Activated CD4-positive, alpha-beta T cell treated with anti-CD3 and anti-CD28 coated beads for 4 hours (primary cell): ENCODE data around the gene RPE65.
"Not testable (repeated sequence)": the region's sequence is repeated elsewhere in the genome, so short reads cannot be mapped to it uniquely, and the experiment has no call there.

Source experiments
- DNase-seq, 2 donors: peaks; one replicate each; pipeline ENCODE4 v3.0.0-alpha.2; 2020

Gene RPE65

DNA sequence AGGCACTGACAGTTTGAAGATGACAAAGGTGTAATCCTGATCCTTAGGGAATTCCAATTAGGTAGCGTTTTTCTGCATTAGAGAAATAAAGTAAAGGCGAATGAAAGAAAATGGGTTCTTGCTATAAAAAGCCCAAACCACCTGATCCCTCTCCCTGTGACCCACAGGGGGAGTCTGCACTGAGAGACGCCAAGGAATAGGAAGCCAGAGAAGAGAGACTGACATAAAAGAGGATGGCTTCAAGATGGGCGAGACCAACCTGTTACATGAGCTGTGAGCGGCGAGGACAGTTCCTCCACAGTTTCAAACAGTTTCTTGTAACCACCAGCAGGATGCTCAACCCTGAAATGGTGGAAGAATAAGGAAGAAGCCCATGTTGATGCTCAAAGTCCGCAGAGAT lies 1.4 kb downstream of the RPE65 start:
- no peak for DNase-seq

DNA sequence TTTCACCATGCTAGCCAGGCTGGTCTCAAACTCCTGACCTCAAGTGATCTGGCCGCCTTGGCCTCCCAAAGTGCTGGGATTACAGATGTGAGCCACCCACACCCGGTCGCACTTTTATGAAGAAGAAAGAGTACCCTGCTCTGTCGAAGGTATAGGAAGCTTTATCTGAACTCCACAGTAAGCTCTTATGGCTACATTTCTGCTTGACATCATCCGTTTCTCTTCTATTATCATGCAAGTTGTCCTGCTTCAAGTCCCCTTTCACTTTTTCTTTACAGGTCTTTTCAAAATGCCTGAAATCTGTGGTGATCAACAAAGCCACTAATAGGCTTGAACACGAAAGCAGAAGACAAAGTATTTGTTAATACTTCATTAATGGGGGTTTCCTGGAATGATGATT lies 4.0 kb downstream of the RPE65 start:
- DNase-seq, result no peak

DNA sequence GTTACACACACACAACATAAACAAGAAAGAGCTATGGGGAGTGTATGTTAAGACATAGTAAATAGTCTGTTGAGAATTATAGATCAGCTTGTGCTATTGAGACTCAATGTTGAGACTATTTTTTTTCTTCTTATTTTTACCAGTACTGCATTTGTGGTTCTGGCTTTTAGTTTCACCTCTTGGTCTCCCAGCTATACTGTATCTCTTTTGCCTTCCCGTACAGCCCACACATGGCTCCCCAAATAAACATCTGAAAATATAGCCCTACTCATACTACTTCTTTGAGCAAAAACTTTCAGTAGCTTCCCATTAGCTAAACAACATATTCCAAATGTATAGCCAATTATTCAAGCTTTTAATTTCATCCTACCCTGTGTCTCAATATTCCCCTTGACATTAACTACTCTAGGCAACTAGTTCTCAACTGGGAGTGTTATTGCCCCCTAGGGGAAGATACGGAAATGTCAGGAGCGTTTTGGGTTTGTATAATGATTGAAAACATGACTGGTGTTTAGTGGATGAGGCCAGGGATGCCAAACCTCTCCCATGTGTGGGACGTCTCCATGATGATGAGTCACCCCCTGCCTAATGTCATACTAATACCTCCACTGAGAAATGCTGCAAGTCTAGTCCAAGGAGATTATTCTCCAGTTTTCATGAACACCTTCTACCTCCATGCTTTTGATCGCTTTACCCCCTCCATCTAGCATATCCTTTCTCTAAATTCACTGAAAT lies 6.8 kb downstream of the RPE65 start:
- no peak for DNase-seq

GRCh38 chr1:68442006-68442405 lies 7.7 kb downstream of the RPE65 start:
- DNase-seq, result no peak

DNA sequence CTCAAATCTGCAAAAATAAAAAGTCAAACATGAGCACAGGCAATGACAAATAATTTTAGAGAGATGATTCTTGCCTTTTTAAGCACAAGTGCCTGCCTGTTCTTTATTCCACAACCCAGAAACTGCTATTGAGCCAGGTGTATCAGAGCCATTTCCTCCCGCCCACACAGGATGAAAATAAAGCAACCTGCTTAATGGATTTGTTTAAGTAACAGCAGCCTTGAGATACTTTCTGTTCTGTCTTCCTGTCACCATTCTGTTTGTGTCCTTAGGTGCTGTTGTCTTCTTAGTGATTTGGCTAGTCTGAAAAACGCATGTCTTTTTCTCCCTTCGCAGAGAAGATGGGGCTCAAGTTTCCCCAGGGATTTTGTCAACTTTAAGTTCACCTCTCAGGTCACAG lies 11.4 kb downstream of the RPE65 start:
- no peak for DNase-seq

DNA sequence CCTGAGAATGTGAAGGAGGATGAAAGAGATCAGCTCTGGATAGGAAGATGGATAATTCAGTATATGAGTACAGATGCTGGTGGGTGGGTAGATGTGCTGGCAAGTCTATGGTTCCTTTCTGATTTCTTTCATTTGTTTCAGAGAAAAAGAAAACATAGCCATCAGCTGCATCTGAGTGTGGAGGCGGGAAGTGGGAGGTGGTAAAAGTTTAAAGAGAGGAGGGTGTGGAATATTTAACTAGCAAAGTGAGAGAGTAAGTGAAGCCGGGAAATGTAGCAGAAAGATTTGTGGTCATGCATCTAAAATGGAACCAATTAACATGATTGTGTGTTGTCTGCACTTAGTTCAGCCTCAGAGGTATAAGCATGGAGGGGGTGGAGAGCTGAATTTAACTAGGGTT lies 16.4 kb downstream of the RPE65 start:
- DNase-seq, result no peak

DNA sequence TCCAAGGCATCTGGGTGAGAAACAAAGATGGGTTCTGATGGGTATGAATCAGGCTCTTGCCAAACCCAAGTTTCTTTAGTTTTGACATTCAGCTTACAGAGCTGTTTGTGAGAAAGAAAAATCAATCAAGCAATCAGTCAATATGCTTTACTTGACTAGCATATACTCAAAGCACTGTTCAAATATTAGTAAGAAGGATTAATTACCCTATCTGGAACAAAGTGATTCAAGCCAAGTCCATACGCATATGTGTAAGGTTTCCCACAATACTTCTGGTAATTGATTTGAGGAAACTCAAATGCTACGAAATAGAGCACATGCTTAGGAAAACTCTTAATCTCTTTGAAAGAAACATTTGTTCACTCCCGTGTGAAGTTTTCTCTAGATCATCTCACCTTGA lies 18.7 kb downstream of the RPE65 start:
- DNase-seq, result no peak

GRCh38 chr1:68429233-68429808 lies 20.4 kb downstream of the RPE65 start:
- DNase-seq, result no peak

GRCh38 chr1:68426594-68426993 lies 23.2 kb downstream of the RPE65 start:
- DNase-seq, result no peak

- no peak for DNase-seq
Observed at GRCh38 chr1:68421350-68421749, 28.4 kb downstream of the RPE65 start.

DNA sequence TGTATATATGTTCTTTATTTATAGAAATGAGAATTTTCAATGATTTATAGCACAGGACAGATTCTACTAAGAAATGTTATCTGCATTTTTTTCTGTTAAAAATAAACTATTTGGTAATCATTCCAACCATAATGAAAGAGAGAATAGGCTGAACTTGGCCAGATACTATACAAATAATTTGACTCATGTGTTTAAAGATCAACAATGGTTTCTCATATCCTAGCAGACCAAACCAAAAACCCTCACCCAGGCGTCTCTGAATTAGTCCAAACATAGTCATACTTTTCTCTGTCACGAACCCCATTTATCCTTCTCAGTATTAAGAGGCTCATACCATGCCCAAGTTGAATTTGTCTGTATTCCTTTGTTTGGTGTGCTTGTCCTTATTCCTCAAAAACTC lies 40.3 kb downstream of the RPE65 start:
- no peak for DNase-seq

DNA sequence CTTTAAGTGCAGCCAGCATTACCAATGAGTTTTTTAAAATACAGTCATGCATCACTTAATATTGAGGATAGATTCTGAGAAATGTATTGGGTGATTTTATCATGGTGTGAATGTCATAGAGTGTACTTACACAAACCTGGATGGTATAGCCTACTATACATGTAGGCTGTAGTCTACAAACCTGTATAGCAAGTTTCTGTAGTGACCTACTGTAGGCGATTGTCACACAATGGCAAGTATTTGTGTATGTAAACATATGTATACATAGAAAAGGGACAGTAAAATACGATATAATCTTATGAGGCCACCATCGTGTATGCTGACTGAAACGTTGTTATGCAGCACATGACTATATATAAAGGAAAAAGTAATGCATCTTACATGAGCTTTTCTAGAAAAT lies 48.2 kb downstream of the RPE65 start:
- no peak for DNase-seq

DNA sequence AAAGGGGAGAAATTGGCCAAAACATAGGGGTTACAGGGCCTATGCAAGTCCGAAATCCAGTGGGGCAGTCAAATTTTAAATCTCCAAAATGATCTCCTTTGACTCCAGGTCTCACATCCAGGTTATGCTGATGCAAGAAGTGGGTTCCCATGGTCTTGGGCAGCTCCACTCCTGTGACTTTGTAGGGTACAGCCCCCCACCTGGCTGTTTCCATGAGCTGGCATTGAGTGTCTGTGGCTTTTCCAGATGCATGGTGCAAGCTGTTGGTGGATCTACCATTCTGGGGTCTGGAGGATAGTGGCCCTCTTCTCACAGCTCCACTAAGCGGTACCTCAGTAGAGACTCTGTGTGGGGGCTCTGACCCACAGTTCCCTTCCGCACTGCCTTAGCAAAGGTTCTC lies 54.2 kb downstream of the RPE65 start:
- not testable (repeated sequence) for DNase-seq

DNA sequence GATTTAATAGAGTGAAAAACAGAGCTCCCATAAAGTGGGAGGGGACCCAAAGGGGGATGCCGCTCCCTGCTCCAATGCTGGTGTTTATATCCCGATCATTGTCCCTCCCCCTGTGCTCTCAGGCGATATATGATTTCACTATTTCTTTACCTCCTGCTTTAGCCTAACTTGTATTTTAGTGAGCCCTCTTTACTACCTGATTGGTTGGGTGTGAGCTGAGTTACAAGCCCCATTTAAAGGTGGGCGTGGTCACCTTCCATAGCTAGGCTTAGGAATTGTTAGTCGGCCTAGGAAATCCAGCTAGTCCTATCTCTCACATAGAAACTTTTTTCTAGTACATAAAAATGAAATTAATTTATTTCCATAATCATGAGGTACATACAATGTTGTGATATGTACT lies 57.3 kb downstream of the RPE65 start:
- not testable (repeated sequence) for DNase-seq

DNA sequence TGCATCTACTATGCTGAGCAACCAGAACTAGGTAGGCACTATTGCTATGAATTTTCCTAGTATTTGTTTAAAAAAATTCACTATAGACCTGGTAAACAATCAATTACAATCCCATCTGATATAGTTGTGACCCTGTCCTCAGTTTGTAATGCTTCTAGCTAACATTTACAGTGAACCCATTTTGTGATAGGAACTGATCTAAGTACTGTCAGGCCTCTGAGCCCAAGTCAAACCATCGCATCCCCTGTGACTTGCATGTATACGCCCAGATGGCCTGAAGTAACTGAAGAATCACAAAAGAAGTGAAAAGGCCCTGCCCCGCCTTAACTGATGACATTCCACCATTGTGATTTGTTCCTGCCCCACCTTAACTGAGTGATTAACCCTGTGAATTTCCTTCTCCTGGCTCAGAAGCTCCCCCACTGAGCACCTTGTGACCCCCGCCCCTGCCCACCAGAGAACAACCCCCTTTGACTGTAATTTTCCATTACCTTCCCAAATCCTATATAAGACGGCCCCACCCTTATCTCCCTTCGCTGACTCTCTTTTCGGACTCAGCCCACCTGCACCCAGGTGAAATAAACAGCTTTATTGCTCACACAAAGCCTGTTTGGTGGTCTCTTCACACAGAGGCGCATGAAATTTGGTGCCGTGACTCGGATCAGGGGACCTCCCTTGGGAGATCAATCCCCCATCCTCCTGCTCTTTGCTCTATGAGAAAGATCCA lies 63.8 kb downstream of the RPE65 start:
- DNase-seq, result not testable (repeated sequence)

DNA sequence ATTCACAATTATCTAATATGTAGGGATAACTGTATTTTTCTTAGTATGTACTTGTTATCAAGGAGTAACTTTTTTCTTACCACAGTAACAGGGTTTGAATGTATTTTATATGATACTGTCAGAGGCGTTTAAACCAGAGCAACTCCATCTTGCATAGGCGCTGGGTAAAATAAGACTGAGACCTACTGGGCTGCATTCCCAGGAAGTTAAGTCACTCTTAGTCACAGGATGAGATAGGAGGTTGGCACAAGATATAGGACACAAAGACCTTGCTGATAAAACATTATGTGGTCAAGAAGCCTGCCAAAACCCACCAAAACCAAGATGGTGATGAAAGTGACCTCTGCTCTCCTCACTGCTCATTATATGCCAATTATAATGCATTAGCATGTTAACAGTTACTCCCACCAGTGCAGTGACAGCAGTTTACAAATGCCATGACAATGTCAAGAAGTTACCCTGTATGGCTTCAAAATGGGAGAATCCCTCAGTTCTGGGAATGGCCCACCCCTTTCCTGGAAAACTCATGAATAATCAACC lies 64.8 kb downstream of the RPE65 start:
- no peak for DNase-seq

DNA sequence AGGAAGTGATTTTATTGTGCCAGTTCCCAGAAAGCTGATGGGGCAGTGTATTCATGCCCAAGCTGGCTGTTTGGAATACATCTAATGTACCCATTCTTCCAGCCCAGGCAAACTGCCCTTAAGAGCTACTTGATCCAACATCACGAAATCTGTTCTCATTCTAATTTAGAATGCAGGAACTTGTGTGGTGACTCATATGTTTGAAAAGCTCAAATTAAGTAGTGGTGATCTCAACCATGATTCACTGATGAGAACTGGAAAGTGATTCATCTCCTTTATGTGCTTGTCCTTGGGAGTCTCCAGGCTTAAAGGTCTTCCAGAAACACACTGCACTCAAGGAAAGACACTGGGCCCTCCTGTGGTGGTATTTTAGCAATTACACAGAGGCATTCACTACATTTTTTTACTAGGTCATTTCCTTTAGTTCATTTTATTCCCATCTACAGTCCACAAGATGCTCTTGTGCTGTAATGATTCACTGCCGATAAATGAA lies 65.4 kb downstream of the RPE65 start:
- DNase-seq, result no peak

GRCh38 chr1:68383092-68383491 lies 66.7 kb downstream of the RPE65 start:
- DNase-seq, result no peak

GRCh38 chr1:68379085-68379478 lies 70.7 kb downstream of the RPE65 start:
- DNase-seq, result no peak
